Measurements from ENCODE around the gene TNFRSF1B. TPM values are rescaled to one million over a fixed set of nuclear protein-coding genes. Genes with fewer than 3 reads are reported as not detected.

Gene TNFRSF1B
- polyA plus RNA-seq, 3 donors, result 5.7 to 7.3 (median 5.9) TPM

DNA sequence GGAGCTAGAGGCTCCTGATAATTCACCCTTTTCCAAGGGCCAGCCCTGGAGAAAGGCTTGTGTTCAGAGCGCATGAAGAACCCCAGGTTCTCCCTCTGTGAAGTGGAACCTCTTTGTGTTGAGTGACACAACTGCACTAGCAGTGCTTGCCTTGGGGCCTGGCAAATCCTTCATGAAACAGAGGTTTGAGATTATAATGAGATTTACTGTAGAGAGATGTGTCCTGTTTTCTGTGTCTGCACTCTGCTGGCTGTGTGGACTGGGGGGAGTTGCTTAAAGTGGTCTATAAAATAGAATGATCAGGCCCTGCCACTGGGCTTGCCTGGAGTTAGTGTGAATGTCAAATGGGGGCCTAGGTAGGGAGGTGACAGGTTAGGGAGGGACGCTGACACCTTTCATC, 11.5 kb upstream of the TNFRSF1B start:
- DNase-seq, result no peak

DNA sequence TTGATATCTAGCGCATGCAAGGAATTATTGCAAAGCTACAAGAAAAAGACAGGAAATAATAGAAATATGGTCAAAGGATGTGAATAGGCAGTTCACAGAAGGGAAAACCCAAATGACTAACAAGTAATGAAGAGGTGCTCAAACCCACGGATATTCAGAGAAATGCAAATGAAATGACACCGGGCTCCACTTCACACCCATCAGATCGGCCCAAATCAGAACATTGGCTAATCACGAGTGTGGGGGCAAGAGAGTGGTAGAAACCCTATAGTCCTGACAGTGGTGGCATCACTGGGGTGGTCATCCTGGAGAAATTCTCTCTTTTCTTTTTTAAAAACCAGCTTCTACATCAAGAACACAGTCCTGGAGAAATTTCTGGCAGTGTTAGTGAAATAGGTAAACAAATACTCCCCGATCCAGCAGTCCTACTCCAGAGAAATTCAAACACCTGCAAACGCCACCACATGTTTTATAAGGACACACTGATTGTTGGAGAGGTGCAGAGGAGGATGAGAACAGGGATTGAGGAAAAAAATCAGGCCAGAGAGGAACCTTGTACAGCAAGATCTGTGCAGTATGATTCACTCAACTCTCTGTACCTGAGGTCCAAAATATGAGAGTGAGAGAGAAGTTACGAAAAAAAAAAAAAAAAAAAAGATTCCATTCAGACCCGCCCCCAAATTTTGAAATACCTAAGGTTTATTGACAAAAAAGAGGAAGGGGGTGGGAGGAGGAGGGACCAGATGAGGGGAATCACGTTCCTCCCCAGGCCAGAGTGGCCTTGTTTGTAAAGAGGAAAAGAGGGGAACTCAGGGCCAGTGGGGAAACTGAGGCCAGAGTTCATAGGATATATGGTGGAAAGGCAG, 9.2 kb upstream of the TNFRSF1B start:
- DNase-seq, result no peak

DNA sequence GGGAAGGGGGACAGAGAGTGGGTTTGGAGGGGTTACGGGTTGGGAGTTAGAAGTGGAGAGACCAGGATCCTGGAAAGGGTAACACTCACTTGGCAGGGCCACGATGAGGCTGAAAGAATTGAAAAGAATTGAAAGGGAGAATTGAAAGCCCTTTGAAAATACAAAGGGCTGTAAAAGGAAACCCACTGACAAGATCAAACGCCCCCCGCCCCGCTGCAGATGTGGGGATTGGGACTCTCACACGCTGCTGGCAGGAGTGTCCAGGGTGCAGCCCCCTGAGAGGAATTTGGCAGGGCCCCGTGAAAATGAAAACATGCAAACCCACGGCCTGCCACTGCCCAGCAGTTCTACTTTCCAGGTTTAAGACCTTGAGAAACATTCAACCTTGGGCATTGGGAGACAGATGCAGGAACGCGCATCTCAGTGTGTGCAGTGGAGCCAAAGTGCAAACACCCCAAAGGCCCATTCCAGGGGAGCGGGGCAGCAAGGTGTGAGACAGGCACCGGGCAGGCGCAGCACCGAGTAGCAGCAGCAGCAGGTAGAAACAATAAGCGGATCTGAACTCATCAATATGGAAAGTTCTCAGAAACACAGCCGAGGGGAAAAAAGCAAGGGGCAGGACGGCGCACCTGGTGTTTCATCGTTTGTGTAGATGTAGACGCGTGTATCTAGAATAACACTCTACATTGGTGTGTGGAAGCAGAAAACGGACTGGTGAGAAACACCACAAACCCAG, 8.3 kb upstream of the TNFRSF1B start:
- DNase-seq, result no peak

DNA sequence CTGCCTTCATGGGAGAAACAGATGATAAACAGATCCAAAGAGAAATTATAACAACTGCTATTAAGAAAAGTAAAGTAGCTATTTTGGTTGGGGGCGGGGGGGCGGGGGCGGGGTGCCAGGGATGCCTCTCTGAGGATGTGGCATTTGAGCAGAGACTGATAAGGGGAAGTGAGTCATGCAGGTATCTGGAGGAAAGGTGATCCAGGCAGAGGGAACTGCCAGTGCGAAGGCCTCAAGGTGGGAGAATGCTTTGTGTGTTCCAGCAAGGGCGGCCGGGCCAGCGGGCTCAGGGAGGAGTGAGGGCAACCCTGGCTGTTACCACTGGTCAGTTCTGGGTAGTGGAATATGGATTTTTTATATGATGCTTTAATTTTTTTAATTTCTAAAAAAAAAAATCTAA, 7.0 kb upstream of the TNFRSF1B start:
- no peak for DNase-seq

GRCh38 chr1:12161324-12161661, 5.5 kb upstream of the TNFRSF1B start:
- DNase-seq, result no peak

- DNase-seq, result no peak
Measured at GRCh38 chr1:12161662-12162458, 4.9 kb upstream of the TNFRSF1B start.

DNA sequence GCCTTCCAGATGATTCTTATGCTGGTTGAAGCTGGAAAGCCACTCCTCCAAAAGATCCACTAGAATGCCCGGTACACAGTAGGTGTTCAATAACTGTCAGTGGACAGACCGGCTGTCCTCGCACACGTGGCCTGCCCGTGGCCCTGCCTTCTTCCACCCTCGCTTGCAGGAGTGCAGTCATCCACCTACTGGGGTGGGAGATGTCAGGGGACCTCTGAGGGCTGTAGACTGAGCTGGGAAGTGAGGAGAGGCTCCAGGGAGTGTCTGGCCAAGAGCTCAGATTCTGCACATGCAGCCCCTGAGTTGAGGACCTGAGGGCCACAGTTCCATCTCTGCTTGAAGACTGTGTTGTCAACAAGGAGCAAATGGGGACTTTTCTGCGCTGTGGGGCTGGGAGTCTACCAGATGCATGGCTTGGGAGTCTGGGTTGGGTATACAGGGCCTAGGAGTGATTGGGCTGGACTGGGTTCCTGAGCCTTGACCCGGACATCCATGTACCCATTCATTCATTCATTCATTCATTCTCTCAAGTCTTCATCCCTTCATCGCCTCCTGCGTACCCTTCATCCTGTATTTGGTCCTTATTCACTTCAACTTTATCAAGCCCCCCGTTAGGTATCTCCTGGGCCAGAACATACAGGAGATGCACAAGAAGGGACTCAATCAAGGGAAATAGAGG, 4.2 kb upstream of the TNFRSF1B start:
- DNase-seq, result no peak

- no peak for DNase-seq
Measured at GRCh38 chr1:12163210-12163609, 3.6 kb upstream of the TNFRSF1B start.

GRCh38 chr1:12164210-12164609, 2.6 kb upstream of the TNFRSF1B start:
- no peak for DNase-seq

GRCh38 chr1:12165342-12165741, 1.4 kb upstream of the TNFRSF1B start:
- no peak for DNase-seq

GRCh38 chr1:12167493-12168429, 970 bp downstream of the TNFRSF1B start:
- DNase-seq, result no peak

GRCh38 chr1:12168451-12169160, 1.8 kb downstream of the TNFRSF1B start:
- no peak for DNase-seq

DNA sequence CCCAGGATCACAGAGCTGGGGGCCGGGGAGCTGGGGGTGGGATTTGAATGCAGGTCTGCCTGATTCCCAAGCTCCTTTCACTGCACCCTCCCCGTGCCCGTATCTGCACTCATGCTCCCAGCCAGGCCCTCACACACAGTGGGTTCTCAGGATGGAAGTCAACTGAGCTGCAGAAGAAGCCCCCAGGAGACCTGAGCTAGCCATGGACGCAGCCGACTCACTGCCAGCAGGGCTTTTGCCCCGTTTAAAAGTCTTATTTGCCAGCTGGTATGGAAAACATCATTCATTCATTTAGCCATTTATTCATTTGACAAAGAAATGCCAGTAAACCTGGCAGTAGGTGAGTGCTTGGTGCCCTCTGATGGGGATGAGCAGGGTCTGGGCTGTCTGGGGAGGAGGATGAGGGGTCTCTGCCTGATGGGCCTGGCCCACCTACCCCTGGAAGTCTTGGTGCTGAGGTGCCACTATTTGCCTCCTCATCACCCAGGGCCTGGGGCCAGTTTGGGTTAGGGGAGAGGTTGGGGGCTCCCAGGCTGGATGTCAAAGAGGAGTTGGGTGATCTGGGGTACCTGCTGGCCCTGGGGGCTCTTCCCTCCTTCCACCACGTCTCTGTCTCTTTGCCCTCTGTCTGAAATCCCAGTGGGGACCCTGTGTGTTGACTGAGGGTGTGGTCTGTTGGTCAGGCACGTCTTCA, 2.8 kb downstream of the TNFRSF1B start:
- no peak for DNase-seq

DNA sequence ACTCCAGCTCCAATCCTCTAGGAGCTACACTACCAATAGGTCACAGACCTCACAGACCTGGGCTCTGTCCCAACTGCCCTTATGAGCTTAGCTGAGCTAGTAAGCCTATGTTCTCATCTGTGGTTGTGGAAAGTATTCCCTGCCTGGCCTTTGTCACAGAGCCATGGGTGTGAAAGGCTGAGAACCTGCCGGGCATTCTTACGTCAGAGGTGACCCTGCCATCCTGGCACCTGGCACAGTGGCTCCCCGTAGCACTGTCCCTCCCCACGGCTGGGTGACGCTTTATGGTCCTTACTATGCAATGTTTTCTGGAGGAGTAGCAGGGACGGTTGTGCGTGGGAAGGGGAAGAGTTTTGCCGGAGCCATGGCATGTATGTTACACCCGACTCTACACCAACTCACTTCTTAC, 3.5 kb downstream of the TNFRSF1B start:
- DNase-seq, result no peak

DNA sequence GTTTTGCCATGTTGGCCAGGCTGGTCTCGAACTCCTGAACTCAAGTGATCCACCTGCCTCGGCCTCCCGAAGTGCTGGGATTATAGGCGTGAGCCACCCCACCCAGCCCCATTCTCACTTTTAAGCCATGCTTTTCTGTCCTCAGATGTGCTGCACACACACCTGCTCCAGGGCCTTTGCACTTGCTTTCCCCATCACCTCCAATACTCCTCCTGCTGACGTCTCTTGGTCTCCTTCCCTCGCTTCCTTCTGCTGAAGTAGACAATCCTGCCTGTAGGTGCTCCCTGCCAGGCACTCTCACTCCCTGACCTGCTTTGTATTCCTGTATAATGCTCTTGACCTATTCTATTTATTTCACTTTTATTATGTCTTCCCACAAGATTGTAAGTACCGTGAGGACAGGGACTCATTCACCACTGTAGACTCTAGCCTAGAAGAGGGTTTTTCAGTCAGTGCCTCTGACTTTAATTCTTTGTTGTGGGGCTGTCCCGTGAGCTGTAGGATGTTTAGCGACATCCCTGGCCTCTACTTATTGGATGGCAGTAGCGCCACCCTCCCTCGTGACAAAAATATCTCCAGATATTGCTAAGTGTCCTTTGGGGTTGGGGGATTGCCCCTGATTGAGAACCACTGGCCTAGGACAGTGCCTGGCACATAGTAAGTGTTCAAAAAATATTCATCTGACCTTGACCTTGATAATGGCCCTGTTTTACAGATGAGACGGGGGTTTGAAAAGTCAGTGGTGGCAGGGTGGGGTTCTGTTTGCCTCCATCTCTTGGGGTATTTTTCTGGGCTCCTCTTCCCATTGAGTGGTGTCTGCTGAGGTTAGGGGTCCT, 4.6 kb downstream of the TNFRSF1B start:
- no peak for DNase-seq

DNA sequence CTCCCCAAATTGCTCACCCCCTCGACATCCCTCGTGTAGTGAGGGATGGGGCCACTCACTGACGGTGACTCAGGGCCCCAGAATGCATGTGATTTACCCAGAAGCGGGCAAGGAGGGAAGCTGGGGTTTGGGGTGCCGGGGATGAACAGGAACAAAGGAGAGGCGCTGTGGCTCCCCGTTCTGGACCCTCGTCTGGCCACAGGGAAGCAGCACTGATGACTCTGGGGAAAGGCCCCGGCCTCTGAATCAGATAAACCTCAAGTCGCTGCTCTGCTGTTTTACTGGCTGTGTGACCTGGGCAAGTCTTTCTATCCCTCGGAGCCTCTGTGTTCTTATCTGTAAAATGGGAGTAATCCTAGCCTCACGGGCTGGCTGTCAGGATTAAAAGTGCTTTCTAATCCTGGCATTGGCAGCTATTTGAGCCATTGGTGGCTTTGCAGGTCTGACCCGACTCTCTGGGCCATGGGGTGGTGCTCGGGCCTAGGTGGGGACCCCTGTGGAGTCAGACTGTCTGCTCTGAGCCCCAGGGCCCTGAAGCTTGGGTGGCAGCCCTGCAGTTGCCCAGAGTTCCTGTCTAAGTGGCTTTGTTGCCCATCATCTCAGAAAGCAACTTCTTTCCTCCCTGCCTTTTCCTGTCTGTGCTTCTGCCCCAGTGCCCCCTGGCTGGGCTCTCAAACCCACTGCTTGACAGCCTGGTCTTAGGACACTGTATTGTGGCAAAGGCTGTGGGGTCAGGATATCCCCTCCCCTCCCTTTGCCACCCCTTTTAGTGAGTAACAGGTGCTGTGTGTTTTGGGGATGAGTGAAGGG, 5.5 kb downstream of the TNFRSF1B start:
- DNase-seq, result no peak

GRCh38 chr1:12173041-12173509, 6.3 kb downstream of the TNFRSF1B start:
- no peak for DNase-seq
